HG03460 (cell line): ENCODE data around the gene PERM1.
"Not testable (repeated sequence)": the region's sequence is repeated elsewhere in the genome, so short reads cannot be mapped to it uniquely, and the experiment has no call there.

Experiments used
- ATAC-seq: cut with Tn5 transposase; IDR thresholded peaks from one replicate; pipeline ENCODE4 v1.9.1; 2021; ENCODE audit not compliant: unreplicated experiment

The PERM1 gene

GRCh38 chr1:1017397-1018320 lies 35.8 kb upstream of the PERM1 start:
- ATAC-seq, result not testable (repeated sequence)

GRCh38 chr1:1014799-1015681 lies 33.1 kb upstream of the PERM1 start:
- no peak for ATAC-seq

GRCh38 chr1:1013922-1014648 lies 32.2 kb upstream of the PERM1 start:
- no peak for ATAC-seq

- peak; percentile 77 for ATAC-seq
Observed at GRCh38 chr1:1013105-1013921, 31.4 kb upstream of the PERM1 start, which contains the start of gene ISG15. Gene ISG15, plus strand, starts transcription at chr1:1013497. Its CDS starts 77 bp downstream, at chr1:1013574.

- not testable (repeated sequence) for ATAC-seq
Observed at GRCh38 chr1:1012736-1013104, 30.8 kb upstream of the PERM1 start.

GRCh38 chr1:1011396-1011949 lies 29.6 kb upstream of the PERM1 start:
- no peak for ATAC-seq

- ATAC-seq, result not testable (repeated sequence)
Observed at GRCh38 chr1:1010131-1010530, 28.2 kb upstream of the PERM1 start.

- no peak for ATAC-seq
Observed at GRCh38 chr1:1006305-1007159, 24.6 kb upstream of the PERM1 start.

- no peak for ATAC-seq
Observed at GRCh38 chr1:1005774-1006304, 23.9 kb upstream of the PERM1 start.

- ATAC-seq, result no peak
Observed at GRCh38 chr1:1004780-1005697, 23.1 kb upstream of the PERM1 start.

- no peak for ATAC-seq
Observed at GRCh38 chr1:1004420-1004779, 22.5 kb upstream of the PERM1 start.

GRCh38 chr1:1003618-1004419 lies 21.9 kb upstream of the PERM1 start:
- ATAC-seq, result no peak

GRCh38 chr1:1001057-1001783 lies 19.3 kb upstream of the PERM1 start:
- no peak for ATAC-seq

- peak; percentile 9 for ATAC-seq
Observed at GRCh38 chr1:1000357-1001056, 18.6 kb upstream of the PERM1 start.

GRCh38 chr1:999725-1000356 lies 17.9 kb upstream of the PERM1 start, which contains the start of gene HES4:
Gene HES4, minus strand, starts transcription at chr1:1000097. Its CDS starts 124 bp downstream, at chr1:999973.
- peak; percentile 37 for ATAC-seq
